ENCODE data around the gene HOXC5. TPM values are rescaled to one million over a fixed set of nuclear protein-coding genes. Genes with fewer than 3 reads are reported as not detected.
A peak's percentile ranks its signal among the peaks of the same experiment; 100 is the strongest.

HOXC5 gene
- total RNA-seq, 2 donors from 2014 or later = not detected

DNA sequence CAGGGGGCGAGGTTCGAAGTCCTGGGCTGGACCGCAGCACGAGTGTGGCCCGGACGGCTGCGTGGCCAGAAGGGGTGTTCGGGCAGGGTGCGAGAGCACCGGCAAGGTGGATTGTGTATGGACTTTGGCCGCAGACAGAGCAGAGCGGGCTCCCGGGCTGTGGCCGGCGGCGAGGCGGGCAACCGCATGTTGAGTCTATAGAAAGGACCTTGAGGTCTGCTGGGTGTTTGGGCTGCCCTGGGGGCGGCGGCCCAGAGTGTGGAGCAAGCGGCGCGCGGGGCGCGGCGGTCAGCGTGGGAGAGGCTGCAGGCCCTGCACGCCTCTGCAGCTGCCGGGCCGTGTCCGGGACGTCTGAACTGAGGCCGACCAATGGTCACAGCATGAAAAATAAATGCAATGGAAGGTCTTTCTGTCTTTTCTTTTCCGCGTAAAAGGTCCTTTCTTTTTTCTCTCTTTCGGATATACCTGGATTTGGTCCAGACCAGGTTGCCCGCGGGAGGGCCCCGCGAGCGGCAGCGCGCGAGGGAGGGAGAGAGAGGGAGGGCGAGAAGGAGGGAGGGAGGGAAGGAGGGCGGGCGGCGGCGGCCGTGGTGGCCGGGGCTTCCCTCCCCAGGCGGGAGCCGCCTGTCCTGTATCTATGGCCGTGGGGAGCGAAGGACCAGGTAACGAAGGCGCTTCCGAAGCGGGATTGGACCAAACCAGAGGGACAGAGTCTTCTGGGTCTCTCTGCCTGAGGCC lies 38.4 kb upstream of the HOXC5 start:
- TF ChIP-seq CTCF (conservative IDR thresholded peaks at IDR 0.05) = no peak
- Histone ChIP-seq H3K9me3 (ENCODE audit: control insufficient read depth, low read length) (no peaks in the 10 kb centered on the region), H3K27ac (ENCODE audit: low read depth, low read length) (no peak overlapping the region), H3K4me3 (ENCODE audit: low read length) (no peak overlapping the region), H3K4me1 (ENCODE audit: control insufficient read depth, insufficient read depth, low read length) (no peaks in the 10 kb centered on the region), H3K9ac (ENCODE audit: extremely low read depth, low read length, poor library complexity, severe bottlenecking) (no peak overlapping the region), H3K27me3 (ENCODE audit: control insufficient read depth, insufficient read depth, low read length, poor library complexity, severe bottlenecking) (peaks cover 100% of the 10 kb centered on the region), H3K36me3 (ENCODE audit: control insufficient read depth, insufficient read depth, low read length) (no peaks in the 10 kb centered on the region)
- H3K9me3 Mint-ChIP-seq = peaks cover 2% of the 10 kb centered on the region
- no peaks in the 10 kb centered on the region for H3K36me3 Mint-ChIP-seq (ENCODE audit: low read depth)
- H3K27ac Mint-ChIP-seq = no peak overlapping the region
- no peak for DNase-seq
- H3K4me1 Mint-ChIP-seq = peaks cover 3% of the 10 kb centered on the region
- WGBS, 2 experiments (ENCODE audit: insufficient coverage in 1 of 2, insufficient read length in 1 of 2) = 6 to 10% methylated on average over 18 to 60 of the region's 60 CpGs
- peaks cover 100% of the 10 kb centered on the region for H3K27me3 Mint-ChIP-seq (ENCODE audit: insufficient read depth)
- H3K4me3 Mint-ChIP-seq = no peak overlapping the region

DNA sequence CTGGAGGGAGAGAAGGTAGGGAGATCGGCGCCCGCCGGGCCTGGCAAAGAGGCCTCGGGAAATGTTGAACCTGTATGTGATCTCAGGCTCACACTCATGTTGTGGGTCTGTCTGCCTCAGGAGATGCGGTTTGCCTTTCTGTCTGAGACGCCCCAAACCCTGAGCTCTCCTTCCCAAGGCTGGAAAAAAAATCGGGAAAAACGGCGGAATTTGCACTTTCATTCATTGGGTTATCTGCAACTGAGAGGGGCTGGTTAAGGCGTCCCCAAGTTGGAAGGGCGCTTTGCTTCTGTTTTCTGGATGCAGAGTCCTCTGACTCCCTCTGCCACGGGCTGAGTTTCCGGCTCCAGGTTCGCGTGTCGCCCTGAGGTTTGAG lies 37.9 kb upstream of the HOXC5 start:
- TF ChIP-seq CTCF (conservative IDR thresholded peaks at IDR 0.05) = no peak
- 6% methylated on average over 11 to 17 of the region's 17 CpGs for WGBS, 2 experiments (ENCODE audit: insufficient coverage in 1 of 2, insufficient read length in 1 of 2)
- no peak overlapping the region for H3K27ac Mint-ChIP-seq
- Histone ChIP-seq H3K27ac (ENCODE audit: low read depth, low read length) (no peak overlapping the region), H3K9ac (ENCODE audit: extremely low read depth, low read length, poor library complexity, severe bottlenecking) (no peak overlapping the region), H3K36me3 (ENCODE audit: control insufficient read depth, insufficient read depth, low read length) (no peaks in the 10 kb centered on the region), H3K4me1 (ENCODE audit: control insufficient read depth, insufficient read depth, low read length) (no peaks in the 10 kb centered on the region), H3K9me3 (ENCODE audit: control insufficient read depth, low read length) (no peaks in the 10 kb centered on the region), H3K4me3 (ENCODE audit: low read length) (no peak overlapping the region), H3K27me3 (ENCODE audit: control insufficient read depth, insufficient read depth, low read length, poor library complexity, severe bottlenecking) (peaks cover 100% of the 10 kb centered on the region)
- H3K4me1 Mint-ChIP-seq = peaks cover 3% of the 10 kb centered on the region
- peaks cover 2% of the 10 kb centered on the region for H3K9me3 Mint-ChIP-seq
- H3K27me3 Mint-ChIP-seq (ENCODE audit: insufficient read depth) = peaks cover 100% of the 10 kb centered on the region
- H3K4me3 Mint-ChIP-seq = peak overlapping the region; percentile 11
- DNase-seq = peak; percentile 77
- no peaks in the 10 kb centered on the region for H3K36me3 Mint-ChIP-seq (ENCODE audit: low read depth)

DNA sequence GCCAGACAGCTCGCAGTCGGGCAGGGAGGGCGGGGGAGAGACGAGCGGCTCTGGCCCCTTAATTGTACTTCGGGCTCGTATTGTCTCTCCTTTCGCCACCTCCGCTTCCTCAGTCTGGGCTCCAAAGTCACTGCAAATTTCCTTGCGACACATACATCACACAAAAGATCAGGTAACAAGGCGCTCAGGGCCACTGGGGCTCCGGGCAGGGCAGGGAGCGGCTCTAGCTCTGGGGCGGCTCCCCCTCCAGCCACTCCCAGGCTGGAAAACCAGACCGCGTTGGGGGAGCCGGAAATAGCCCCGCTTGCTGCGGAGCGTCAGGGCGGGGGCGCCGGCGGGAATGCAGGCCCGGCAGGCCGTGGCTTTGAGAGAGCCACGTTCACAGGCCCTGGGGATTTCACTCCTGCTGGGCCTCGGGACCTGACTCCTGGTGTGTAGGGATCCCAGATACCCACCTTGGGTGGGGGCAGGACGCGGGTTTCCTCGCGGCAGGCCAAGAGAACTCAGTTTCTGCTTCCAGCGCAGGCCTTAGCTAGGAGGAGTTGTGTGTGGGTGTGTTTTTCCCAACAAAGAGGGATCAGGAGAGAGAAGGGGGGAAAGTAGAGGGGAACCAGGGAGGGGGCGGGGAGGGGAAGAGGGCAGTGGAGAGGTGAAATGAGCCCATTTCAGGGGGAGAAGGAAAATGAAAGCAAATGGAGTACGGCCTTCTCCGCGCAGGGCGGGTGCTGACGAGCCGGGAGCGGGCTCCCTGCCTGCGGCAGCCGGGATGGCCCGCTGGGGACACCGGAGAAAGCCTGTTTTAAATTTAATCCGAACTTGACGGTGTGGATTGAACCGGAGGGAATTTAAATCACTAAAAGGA lies 37.2 kb upstream of the HOXC5 start:
- H3K27ac Mint-ChIP-seq = no peak overlapping the region
- H3K4me3 ChIP-seq (ENCODE audit: low read length) = no peak overlapping the region
- peak; percentile 89 for DNase-seq

More for the DNA sequence above, 37.2 kb upstream of the HOXC5 start:
- H3K27me3 Mint-ChIP-seq (ENCODE audit: insufficient read depth) = peaks cover 100% of the 10 kb centered on the region
- Histone ChIP-seq H3K9me3 (ENCODE audit: control insufficient read depth, low read length) (no peaks in the 10 kb centered on the region), H3K27ac (ENCODE audit: low read depth, low read length) (no peak overlapping the region), H3K36me3 (ENCODE audit: control insufficient read depth, insufficient read depth, low read length) (no peaks in the 10 kb centered on the region), H3K4me1 (ENCODE audit: control insufficient read depth, insufficient read depth, low read length) (no peaks in the 10 kb centered on the region), H3K27me3 (ENCODE audit: control insufficient read depth, insufficient read depth, low read length, poor library complexity, severe bottlenecking) (peaks cover 100% of the 10 kb centered on the region), H3K9ac (ENCODE audit: extremely low read depth, low read length, poor library complexity, severe bottlenecking) (no peak overlapping the region)
- H3K36me3 Mint-ChIP-seq (ENCODE audit: low read depth) = no peaks in the 10 kb centered on the region
- TF ChIP-seq CTCF (conservative IDR thresholded peaks at IDR 0.05) = no peak
- H3K4me3 Mint-ChIP-seq = peak overlapping the region; percentile 11
- 5 to 6% methylated on average over 36 to 48 of the region's 48 CpGs for WGBS, 2 experiments (ENCODE audit: insufficient coverage in 1 of 2, insufficient read length in 1 of 2)
- peaks cover 3% of the 10 kb centered on the region for H3K4me1 Mint-ChIP-seq
- peaks cover 2% of the 10 kb centered on the region for H3K9me3 Mint-ChIP-seq
